Measurements from ENCODE around the gene RIMS3.

RIMS3 gene

GRCh38 chr1:40701684-40702083 is 36.2 kb upstream of the RIMS3 start:
- no peaks in the 10 kb centered on the region; the same call in 1 of the 2 replicates for H3K9me3 ChIP-seq (ENCODE audit: low read length)
- no peaks in the 10 kb centered on the region for H3K36me3 ChIP-seq (ENCODE audit: insufficient read depth, low read length)
- H3F3A ChIP-seq (ENCODE audit: insufficient read depth, low read length): no peaks in the 10 kb centered on the region
- H3K27ac ChIP-seq (ENCODE audit: low read depth, low read length, poor library complexity, severe bottlenecking): peak overlapping the region; percentile 91
- H3K9me2 ChIP-seq (ENCODE audit: low read depth, low read length): no peaks in the 10 kb centered on the region
- H3K4me2 ChIP-seq (ENCODE audit: low read length): peak overlapping the region; percentile 18; the same call in 1 of the 2 replicates
- TF ChIP-seq, protein P1, sequence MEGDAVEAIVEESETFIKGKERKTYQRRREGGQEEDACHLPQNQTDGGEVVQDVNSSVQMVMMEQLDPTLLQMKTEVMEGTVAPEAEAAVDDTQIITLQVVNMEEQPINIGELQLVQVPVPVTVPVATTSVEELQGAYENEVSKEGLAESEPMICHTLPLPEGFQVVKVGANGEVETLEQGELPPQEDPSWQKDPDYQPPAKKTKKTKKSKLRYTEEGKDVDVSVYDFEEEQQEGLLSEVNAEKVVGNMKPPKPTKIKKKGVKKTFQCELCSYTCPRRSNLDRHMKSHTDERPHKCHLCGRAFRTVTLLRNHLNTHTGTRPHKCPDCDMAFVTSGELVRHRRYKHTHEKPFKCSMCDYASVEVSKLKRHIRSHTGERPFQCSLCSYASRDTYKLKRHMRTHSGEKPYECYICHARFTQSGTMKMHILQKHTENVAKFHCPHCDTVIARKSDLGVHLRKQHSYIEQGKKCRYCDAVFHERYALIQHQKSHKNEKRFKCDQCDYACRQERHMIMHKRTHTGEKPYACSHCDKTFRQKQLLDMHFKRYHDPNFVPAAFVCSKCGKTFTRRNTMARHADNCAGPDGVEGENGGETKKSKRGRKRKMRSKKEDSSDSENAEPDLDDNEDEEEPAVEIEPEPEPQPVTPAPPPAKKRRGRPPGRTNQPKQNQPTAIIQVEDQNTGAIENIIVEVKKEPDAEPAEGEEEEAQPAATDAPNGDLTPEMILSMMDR (IDR thresholded peaks at IDR 0.05; ENCODE audit: low read length): no peak
- TF ChIP-seq EZH2 (IDR thresholded peaks at IDR 0.05; ENCODE audit: borderline replicate concordance, low read length): no peak
- peaks cover 81% of the 10 kb centered on the region for H3K79me2 ChIP-seq (ENCODE audit: insufficient read depth, low read length)
- H4K20me1 ChIP-seq (ENCODE audit: insufficient read depth, low read length): no peaks in the 10 kb centered on the region
- no peaks in the 10 kb centered on the region for H3K27me3 ChIP-seq (ENCODE audit: insufficient read depth, low read length)
- no peak overlapping the region for H2AFZ ChIP-seq (ENCODE audit: low read length)
- H3K4me1 ChIP-seq (ENCODE audit: insufficient read depth, low read length, severe bottlenecking): peaks cover 85% of the 10 kb centered on the region
- H3K4me3 ChIP-seq (ENCODE audit: low read depth, low read length, poor library complexity, severe bottlenecking): no peak overlapping the region
- peak overlapping the region; percentile 35; the same call in 1 of the 2 replicates for H3K9ac ChIP-seq (ENCODE audit: low read length)

DNA sequence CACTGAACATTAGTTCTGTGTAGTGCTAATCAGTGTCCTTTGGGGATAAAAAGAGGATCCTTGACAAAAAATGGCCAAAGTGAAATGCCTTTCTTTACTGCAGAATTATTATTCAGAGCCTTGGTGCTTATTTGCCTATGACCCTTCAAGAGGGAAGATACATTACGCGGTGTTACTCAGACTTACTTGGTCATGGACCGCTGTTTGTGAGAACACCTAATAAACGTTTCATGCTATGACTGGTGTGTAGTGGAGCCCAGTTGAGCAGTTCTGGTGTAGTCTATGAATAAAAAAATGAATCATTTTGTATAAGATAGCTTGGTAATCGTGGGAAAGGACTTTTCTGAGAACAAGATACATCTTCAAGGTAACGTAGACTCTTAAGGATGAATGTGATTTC is 34.3 kb upstream of the RIMS3 start:
- peak overlapping the region; percentile 55 for H3K4me2 ChIP-seq (ENCODE audit: low read length)
- peaks cover 92% of the 10 kb centered on the region for H3K79me2 ChIP-seq (ENCODE audit: insufficient read depth, low read length)
- no peak overlapping the region for H3K4me3 ChIP-seq (ENCODE audit: low read depth, low read length, poor library complexity, severe bottlenecking)
- no peak overlapping the region for H2AFZ ChIP-seq (ENCODE audit: low read length)
- H3K9me2 ChIP-seq (ENCODE audit: low read depth, low read length): no peaks in the 10 kb centered on the region
- no peaks in the 10 kb centered on the region for H4K20me1 ChIP-seq (ENCODE audit: insufficient read depth, low read length)
- no peak overlapping the region; the same call in 1 of the 2 replicates for H3K9ac ChIP-seq (ENCODE audit: low read length)
- TF ChIP-seq EZH2 (IDR thresholded peaks at IDR 0.05; ENCODE audit: borderline replicate concordance, low read length): no peak
- TF ChIP-seq, protein P1 (IDR thresholded peaks at IDR 0.05; ENCODE audit: low read length): no peak
- no peaks in the 10 kb centered on the region for H3K9me3 ChIP-seq (ENCODE audit: low read length)
- H3K27me3 ChIP-seq (ENCODE audit: insufficient read depth, low read length): no peaks in the 10 kb centered on the region
- no peaks in the 10 kb centered on the region for H3F3A ChIP-seq (ENCODE audit: insufficient read depth, low read length)
- no peaks in the 10 kb centered on the region for H3K36me3 ChIP-seq (ENCODE audit: insufficient read depth, low read length)
- peak overlapping the region; percentile 91 for H3K27ac ChIP-seq (ENCODE audit: low read depth, low read length, poor library complexity, severe bottlenecking)
- peaks cover 100% of the 10 kb centered on the region for H3K4me1 ChIP-seq (ENCODE audit: insufficient read depth, low read length, severe bottlenecking)

GRCh38 chr1:40697436-40697835 is 32.0 kb upstream of the RIMS3 start:
- Histone ChIP-seq H2AFZ (ENCODE audit: low read length) (no peak overlapping the region), H3K9ac (ENCODE audit: low read length) (peak overlapping the region; percentile 84; the same call in 1 of the 2 replicates), H3K4me3 (ENCODE audit: low read depth, low read length, poor library complexity, severe bottlenecking) (peak overlapping the region; percentile 80), H3K27me3 (ENCODE audit: insufficient read depth, low read length) (no peaks in the 10 kb centered on the region), H3K79me2 (ENCODE audit: insufficient read depth, low read length) (peaks cover 97% of the 10 kb centered on the region), H3K9me3 (ENCODE audit: low read length) (no peaks in the 10 kb centered on the region), H3K36me3 (ENCODE audit: insufficient read depth, low read length) (no peaks in the 10 kb centered on the region), H3K4me1 (ENCODE audit: insufficient read depth, low read length, severe bottlenecking) (peaks cover 100% of the 10 kb centered on the region), H3F3A (ENCODE audit: insufficient read depth, low read length) (no peaks in the 10 kb centered on the region), H3K27ac (ENCODE audit: low read depth, low read length, poor library complexity, severe bottlenecking) (peak overlapping the region; percentile 91), H3K9me2 (ENCODE audit: low read depth, low read length) (no peaks in the 10 kb centered on the region), H4K20me1 (ENCODE audit: insufficient read depth, low read length) (no peaks in the 10 kb centered on the region), H3K4me2 (ENCODE audit: low read length) (peak overlapping the region; percentile 98)
- no peak for TF ChIP-seq EZH2 (IDR thresholded peaks at IDR 0.05; ENCODE audit: borderline replicate concordance, low read length)
- TF ChIP-seq, protein P1 (IDR thresholded peaks at IDR 0.05; ENCODE audit: low read length): no peak
